HG03571 (cell line): ENCODE data around the gene HOXB7.

Source experiments
- ATAC-seq: cut with Tn5 transposase; IDR thresholded peaks from one replicate; pipeline ENCODE4 v1.9.1; 2021; ENCODE audit not compliant: unreplicated experiment

Gene HOXB7

GRCh38 chr17:48624544-48625494 lies 14.0 kb upstream of the HOXB7 start:
- no peak for ATAC-seq

- ATAC-seq = no peak
These were observed 13.3 kb upstream of the HOXB7 start for GRCh38 chr17:48624118-48624517.

DNA sequence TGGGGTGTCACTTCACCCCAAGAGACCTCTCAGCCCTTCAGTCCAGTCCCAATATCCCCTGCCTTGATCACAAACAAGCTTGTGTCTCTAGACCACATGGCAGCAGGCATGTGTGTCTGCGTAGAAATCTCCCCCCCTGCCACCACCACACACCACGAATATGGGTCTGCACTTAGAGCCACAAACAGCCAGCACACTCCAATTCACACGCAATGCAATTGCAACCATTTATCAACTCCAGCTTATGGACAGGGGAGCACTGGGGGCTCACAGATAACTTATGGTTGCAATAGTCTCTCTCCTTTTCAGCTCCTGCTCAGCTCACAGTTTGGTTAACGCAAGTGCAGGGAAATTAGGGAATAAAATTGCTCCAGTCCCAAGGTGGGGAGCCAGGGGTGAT lies 12.8 kb upstream of the HOXB7 start:
- ATAC-seq = no peak

- no peak for ATAC-seq
These were observed 12.0 kb upstream of the HOXB7 start for GRCh38 chr17:48622857-48623256.

- no peak for ATAC-seq
These were observed 10.9 kb upstream of the HOXB7 start for GRCh38 chr17:48621410-48622392.

GRCh38 chr17:48620461-48621139 lies 9.8 kb upstream of the HOXB7 start:
- ATAC-seq = no peak

- no peak for ATAC-seq
These were observed 9.1 kb upstream of the HOXB7 start for GRCh38 chr17:48619826-48620449.

DNA sequence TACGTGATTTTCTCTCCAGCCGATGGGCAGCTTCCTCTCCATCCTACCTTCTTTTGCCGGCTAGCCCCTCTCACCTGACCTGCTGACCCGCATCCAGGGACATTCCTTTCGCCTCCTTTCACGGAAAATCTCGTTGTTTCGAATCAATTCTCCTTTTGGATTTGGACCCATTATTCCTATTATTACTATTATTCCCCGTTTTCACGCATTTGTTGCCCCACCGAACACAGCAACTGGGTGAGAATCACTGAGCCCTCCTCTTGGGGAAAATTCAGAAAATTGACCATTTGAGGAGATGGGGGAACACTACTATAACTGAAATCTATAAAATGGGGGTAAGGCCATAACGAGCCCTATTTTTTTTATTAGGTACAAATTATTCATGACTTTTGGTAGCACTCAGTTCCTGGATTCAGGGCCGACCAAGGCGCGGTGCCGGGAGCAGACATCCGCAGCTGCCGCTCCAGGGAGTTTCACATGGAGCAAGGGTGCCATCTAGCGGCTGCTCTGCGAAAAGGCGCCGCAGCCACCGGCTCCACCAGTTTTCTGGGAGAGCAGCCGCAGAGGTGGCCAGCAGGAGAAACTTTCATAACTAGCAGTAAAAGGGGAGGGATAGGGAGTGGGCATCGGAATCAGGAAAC lies 7.6 kb upstream of the HOXB7 start:
- no peak for ATAC-seq

DNA sequence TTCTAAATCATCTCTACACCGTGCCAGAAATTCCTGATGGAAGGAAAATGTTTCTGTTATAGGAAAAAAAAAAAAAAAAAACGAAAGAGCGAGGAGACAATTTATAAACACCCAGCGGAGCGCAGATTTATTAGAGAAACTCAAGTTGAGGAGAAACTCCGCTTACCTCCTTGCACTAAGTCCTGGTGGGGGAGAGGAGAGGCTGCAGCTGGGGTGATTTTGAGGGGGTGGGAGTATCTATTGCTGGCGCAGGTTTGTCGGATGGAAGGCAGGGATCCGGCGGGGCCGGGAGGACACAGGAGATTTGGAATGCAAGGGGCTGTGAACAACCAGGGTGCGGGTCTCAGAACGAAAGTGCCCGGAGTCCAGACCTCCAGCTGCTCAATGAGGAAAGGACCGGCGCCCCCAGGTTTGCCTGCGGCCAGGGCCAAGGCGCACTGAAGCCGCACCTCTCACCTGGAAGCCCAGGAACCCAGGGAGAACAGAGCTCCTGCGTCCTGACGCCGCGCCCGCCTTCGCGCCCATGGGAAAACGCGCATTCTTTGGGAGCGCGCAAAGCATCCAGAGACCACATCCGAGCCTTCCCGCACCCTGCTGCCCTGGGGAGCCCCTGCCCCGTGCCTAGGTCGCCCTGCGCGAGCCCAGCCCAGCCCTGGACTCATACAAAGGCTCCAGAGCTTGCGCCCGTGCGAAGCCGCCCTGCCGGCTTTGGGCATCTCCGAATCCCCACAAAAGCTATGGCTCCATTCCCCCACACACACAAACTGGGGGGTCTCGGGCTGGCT lies 6.8 kb upstream of the HOXB7 start:
- no peak for ATAC-seq

DNA sequence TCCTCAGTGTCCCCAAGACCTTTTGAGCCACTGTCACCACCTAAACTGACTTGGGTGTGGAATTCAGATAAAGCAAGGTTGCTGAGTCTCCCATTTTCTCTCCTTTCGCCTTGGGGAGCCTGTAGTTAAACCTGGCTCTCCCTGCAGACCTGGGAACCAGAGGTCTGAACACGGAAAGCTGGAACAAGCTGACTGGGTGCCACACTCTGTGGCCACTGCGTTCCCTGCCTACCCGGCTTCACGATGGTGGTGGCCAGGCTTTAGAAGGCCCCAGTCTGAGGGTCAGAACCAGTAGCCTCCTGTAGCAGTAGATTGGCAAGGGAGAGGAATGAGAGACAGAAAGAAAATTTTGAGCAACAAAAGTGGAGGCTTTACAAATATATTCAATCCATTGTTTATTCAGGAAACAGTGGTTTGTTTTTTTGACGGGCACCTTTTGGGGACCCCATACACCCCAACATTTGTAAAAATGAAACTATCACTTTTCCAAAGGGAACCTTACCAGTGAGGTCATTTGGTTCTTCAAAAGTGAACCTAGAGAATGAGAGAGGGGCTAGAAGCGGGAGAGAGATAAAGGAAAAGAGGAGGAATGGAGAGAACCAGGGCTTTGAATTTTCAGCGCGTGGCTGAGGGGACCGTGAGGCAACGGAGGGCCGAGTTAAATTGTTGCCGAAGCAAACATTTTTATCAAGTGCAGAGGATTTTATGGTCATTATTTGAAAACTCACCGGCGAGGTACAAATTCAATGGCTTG lies 6.1 kb upstream of the HOXB7 start:
- no peak for ATAC-seq

- ATAC-seq = no peak
These were observed 5.3 kb upstream of the HOXB7 start for GRCh38 chr17:48615963-48616716.

DNA sequence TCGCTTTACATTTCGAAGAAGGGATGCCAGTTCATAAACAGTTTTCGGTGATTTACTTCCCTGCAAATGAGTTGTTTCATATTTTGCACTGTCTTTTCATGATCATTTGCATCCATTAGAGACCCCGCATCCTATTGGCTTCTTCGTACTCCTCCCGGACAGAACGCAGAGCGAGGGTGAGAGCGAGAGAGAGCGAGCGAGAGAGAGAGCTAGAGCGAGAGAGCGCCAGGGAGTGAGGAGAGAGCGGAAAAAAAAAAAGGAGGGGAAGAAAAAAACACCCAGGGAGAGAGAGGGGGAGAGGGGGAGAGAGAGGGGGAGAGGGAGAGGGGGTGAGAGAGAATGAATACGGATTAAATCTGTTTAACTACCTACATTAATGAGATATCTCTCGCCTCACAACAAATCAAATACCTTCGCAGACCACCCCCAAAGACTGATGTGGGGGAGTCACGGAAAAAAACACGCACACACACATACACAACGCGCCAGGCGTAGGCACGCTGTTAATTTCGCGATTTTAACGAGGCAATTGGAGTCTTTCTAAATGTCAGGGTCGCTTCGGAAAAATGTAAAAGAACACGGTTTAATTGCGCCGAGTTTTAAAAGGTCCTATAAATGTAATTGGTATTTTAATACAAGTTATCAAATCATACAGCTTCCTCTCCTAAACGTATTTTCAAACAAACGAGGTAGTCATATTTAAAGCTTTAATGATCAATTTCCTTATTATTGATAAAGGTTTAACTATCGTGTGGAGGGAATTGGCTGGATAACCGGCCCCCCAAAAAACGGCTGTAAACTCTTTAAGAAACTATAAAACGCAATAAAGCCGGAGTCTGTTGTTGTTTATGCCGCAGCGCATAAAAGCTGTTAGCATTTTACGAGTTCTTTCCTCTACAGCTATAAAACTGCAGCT lies 4.5 kb upstream of the HOXB7 start, which contains the start of gene HOXB8:
HOXB8 (minus strand) TSS at position 246 of the 916 bp plus-strand sequence. CDS start 588 bp downstream, outside the sequence.
- ATAC-seq = no peak

DNA sequence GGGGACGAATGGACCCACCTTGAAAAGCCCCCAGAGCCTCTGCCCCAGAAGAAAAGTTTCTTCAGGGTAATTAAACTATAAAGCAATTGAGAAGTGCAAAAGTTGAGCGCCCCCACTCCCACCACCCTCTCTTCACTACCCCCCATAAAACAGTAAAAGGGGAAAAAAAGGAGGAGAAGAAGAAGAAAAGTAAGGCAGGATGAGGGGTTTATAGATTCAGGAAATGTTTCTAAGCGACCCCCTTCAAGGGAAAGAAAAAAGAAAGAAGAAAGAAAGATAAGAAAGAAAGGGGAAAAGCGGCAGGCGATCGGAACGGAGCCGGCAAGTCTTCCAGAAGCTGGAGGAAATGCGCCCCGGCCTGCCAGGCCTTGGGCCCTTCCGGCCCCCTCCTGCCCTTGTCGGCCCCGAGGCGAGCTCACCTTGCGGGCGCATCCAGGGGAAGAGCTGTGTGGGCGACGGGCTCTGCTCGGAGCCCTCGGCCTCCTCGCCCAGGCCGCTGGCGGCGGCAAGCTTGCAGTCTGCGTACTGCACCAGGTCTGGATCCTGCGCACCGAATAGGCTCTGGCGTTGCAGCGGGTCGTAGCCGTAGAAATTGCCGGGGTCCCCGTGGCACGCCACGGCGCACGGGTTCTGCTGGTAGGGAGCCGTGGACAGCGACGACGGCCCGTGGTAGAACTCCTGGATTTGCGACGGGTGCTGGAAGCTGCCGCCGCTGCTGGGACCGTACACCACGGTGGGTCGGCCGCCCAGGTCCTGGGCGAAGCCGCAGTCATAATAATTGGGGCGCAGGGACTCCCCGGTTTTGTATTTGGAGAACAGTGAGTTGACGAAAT lies 3.3 kb upstream of the HOXB7 start:
- ATAC-seq = no peak

DNA sequence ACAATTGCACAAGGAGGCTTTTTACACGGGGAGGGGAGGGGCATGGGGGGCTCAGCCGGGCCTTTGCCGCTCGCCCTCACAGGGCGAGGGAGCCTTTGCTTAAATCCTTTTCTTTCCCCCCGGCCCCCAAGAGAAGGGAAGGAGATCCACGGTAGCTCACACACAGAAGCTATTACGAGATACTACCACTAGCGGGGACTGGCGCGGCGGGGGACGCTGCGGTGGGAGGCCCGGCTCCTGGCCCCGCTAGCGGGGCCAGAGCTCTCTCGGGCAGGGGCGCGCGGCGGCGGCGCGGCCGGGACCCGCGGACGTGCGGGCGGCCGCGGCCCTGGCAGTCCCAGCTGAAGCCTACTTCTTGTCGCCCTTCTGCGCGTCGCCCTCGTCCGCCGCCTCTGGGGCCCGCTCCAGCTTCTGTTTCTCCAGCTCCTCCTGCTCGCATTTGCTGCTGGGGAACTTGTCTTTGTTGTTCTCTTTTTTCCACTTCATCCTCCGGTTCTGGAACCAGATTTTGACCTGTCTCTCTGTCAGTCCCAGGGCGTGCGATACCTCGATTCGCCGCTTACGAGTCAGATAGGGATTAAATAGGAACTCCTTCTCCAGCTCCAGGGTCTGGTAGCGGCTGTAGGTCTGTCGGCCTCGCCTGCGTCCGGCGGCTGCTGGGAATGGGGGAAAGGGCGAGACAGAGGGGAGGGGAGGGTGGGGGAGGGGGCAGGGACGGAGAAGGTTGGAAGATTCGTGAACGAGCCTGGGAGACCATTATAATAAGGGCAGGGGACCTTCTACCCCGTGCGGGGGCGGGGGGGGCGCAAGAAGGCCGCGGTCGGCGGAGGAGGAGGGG lies 2.3 kb upstream of the HOXB7 start:
- ATAC-seq = no peak

DNA sequence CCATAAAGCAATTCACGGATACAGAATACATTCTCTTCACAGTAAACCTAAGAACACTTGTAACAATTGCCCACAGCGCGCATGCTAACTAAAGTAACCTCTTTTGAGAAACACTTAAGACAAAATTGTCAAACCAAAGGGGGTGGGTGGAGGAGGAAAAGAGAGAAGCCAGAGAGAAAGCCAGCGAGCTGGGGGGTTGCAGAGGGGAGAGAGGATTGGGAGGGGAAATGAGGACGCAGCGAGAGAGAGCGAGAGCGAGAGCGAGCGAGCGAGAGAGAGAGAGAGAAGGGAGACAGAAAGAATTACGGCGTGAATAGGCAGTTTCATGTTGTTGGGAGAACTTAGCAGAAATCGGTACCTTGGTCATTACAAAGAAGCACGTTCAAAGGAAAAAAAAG lies 1.6 kb upstream of the HOXB7 start:
- no peak for ATAC-seq
